ENCODE data around the gene TMEM258. TPM values are rescaled to one million over a fixed set of nuclear protein-coding genes. Genes with fewer than 3 reads are reported as not detected.

The TMEM258 gene
- total RNA-seq, 2 experiments from 2014 or later = 154 to 160 TPM

GRCh38 chr11:61816736-61817455 lies 24.5 kb upstream of the TMEM258 start, which contains the start of gene FADS1:
Gene FADS1 (minus strand): TSS chr11:61817003. CDS start chr11:61816929, 74 bp downstream.
- peak; percentile 85 for DNase-seq
- Mint-ChIP-seq H3K4me1 (peaks cover 17% of the 10 kb centered on the region), H3K27ac (peak within 1 kb of the TSS; percentile 94), H3K4me3 (peak within 1 kb of the TSS; percentile 93), H3K9me3 (no peaks in the 10 kb centered on the region), H3K36me3 (ENCODE audit: low read depth) (peaks cover 25% of the 10 kb centered on the region), H3K27me3 (peaks cover 22% of the 10 kb centered on the region)
- ChIA-PET CTCF (interaction anchor here (1.0 to 6.7 kb wide), 6 partner anchors 11 to 77 kb away, joined by 3 to 57 read pairs (median 13); partner anchors contain the start of genes FADS2, FEN1 and TMEM258), POLR2A (no interaction called here)

DNA sequence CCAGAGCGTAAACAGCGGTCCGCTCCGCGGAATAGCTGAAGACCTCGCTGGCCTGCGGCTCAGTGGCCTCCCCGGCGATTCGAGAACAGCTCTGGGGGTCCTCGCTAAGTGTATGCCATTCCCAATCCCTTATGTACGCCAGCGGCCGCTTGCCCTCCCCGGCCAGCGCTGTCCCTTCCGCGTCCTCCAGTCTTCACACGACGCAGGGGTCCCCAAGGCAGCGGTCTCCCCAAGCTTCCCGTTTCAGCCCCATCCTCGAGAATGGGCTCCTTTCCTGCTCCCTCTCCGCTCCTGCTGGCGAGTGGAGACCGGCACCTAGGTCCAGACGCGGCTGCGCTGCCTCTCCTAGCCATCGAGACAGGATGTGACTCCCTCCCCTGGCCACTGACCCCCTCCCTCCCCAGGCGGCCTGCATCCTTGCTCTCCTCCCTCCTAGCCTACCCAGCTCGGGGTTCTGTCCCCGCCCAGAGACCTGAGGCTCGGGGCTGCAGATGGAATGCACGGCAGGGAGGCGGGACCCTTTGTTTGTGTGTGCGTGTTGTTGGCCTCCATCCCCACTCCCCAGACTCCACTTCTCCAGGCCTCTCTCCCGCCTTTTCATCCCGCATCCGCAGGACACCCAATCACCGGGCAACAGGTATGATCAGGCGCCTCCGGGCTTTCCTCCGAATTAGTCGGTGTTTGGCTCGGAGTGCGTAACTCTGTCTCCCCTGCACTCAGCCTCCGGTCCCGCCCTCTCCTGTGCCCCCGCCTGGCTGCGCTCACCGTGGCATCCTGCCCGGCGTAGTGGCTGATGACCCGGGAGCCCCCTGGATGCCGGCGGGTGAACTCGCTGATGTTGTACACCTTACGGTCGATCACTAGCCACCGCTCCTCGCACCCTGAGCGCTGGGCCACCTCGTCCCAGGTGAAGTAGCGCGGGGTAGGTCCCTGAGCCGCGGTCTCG lies 23.7 kb upstream of the TMEM258 start:
- ChIA-PET POLR2A (interaction anchor here (0.5 to 1.6 kb wide), 4 partner anchors 13 to 910 kb away, joined by 4 to 9 read pairs (median 6); partner anchors contain the start of genes FADS2, FEN1 and TMEM258), CTCF (interaction anchor here (0.8 to 6.7 kb wide), 12 partner anchors 10 to 175 kb away, joined by 3 to 57 read pairs (median 4); partner anchors contain the start of genes FADS2, FEN1 and TMEM258)
- Mint-ChIP-seq H3K36me3 (ENCODE audit: low read depth) (peaks cover 29% of the 10 kb centered on the region), H3K4me3 (peak overlapping the region; percentile 93), H3K4me1 (peaks cover 17% of the 10 kb centered on the region), H3K9me3 (no peaks in the 10 kb centered on the region), H3K27me3 (peaks cover 19% of the 10 kb centered on the region), H3K27ac (peak overlapping the region; percentile 94)
- peak; percentile 63 for DNase-seq

- peaks cover 17% of the 10 kb centered on the region for H3K4me1 Mint-ChIP-seq
Observed at GRCh38 chr11:61814958-61815789, 22.8 kb upstream of the TMEM258 start.

GRCh38 chr11:61814247-61814957 lies 22.0 kb upstream of the TMEM258 start:
- DNase-seq = peak; percentile 29
- Mint-ChIP-seq H3K4me3 (peak overlapping the region; percentile 93), H3K9me3 (no peaks in the 10 kb centered on the region), H3K4me1 (peaks cover 17% of the 10 kb centered on the region), H3K36me3 (ENCODE audit: low read depth) (peaks cover 37% of the 10 kb centered on the region), H3K27ac (peak overlapping the region; percentile 94), H3K27me3 (peaks cover 18% of the 10 kb centered on the region)
- ChIA-PET POLR2A (interaction anchor here (1.2 to 1.6 kb wide), 2 partner anchors 20 to 22 kb away, joined by 6 to 7 read pairs; partner anchors contain the start of genes FEN1 and TMEM258), CTCF (interaction anchor here (0.7 to 6.7 kb wide), 13 partner anchors 9 to 137 kb away, joined by 3 to 57 read pairs (median 3); partner anchors contain the start of genes FADS2 and FEN1)

More at GRCh38 chr11:61814958-61815789, 22.8 kb upstream of the TMEM258 start:
- peaks cover 34% of the 10 kb centered on the region for H3K36me3 Mint-ChIP-seq (ENCODE audit: low read depth)
- H3K27me3 Mint-ChIP-seq = peaks cover 18% of the 10 kb centered on the region
- no peaks in the 10 kb centered on the region for H3K9me3 Mint-ChIP-seq
- H3K4me3 Mint-ChIP-seq = peak overlapping the region; percentile 93
- DNase-seq = peak; percentile 57
- POLR2A ChIA-PET = interaction anchor here (0.6 to 1.6 kb wide), 5 partner anchors 14 to 388 kb away, joined by 3 to 9 read pairs (median 6); partner anchors contain the start of genes FADS2, FEN1 and TMEM258
- CTCF ChIA-PET = interaction anchor here (0.7 to 6.7 kb wide), 15 partner anchors 10 to 176 kb away, joined by 3 to 57 read pairs (median 4); partner anchors contain the start of genes FADS2 and FEN1
- peak overlapping the region; percentile 94 for H3K27ac Mint-ChIP-seq

DNA sequence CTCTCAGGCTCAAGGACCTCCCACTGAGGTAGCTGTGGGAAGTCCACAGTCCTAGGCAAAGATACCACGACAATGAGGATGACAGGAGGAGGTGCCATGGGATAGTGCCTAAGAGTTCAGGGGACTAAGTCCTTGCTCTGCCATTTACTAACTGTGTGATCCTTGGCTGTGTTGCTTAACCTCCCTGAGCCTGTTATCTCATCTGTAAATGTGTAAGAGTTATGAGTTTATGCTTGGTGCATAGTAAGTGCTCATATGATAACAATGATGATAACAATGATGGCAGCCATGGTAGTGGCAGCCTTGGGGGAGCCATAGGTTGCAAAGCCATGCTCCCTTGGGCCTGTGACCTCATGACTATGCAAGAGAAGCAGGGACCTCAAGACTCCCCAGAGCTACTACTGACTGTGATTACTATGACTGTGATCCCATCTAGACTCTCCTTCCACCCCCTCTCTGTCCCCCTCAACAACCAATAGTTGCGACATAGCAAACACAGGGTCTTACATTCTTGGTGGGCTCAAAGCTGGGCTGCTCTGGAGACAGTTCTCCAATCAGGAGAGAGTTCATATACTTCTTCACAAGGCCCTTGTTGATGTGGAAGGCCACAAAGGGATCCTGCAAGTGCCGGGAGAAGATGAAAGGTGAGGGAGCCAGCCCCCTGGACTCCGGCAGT lies 20.5 kb upstream of the TMEM258 start:
- peaks cover 41% of the 10 kb centered on the region for H3K36me3 Mint-ChIP-seq (ENCODE audit: low read depth)
- no peak overlapping the region for H3K4me3 Mint-ChIP-seq
- H3K9me3 Mint-ChIP-seq = no peaks in the 10 kb centered on the region
- H3K4me1 Mint-ChIP-seq = peaks cover 17% of the 10 kb centered on the region
- no peak for DNase-seq
- ChIA-PET CTCF (interaction anchor here (1.2 to 6.7 kb wide), 4 partner anchors 14 to 25 kb away, joined by 3 to 57 read pairs (median 4); partner anchors contain the start of gene FEN1), POLR2A (no interaction called here)
- no peak overlapping the region for H3K27ac Mint-ChIP-seq
- peaks cover 11% of the 10 kb centered on the region for H3K27me3 Mint-ChIP-seq

GRCh38 chr11:61811831-61812230 lies 19.4 kb upstream of the TMEM258 start:
- Mint-ChIP-seq H3K4me3 (no peak overlapping the region), H3K36me3 (ENCODE audit: low read depth) (peaks cover 41% of the 10 kb centered on the region), H3K9me3 (no peaks in the 10 kb centered on the region), H3K4me1 (peaks cover 12% of the 10 kb centered on the region), H3K27ac (no peak overlapping the region), H3K27me3 (peaks cover 3% of the 10 kb centered on the region)
- ChIA-PET CTCF (interaction anchor here (0.6 to 6.7 kb wide), 5 partner anchors 13 to 1049 kb away, joined by 3 to 57 read pairs (median 3); no protein-coding TSS in a partner anchor), POLR2A (no interaction called here)
- no peak for DNase-seq

GRCh38 chr11:61810671-61811175 lies 18.3 kb upstream of the TMEM258 start:
- ChIA-PET CTCF (interaction anchor here (0.6 to 6.7 kb wide), 2 partner anchors 12 to 230 kb away, joined by 3 to 57 read pairs; partner anchors contain the start of gene SYT7), POLR2A (no interaction called here)
- H3K9me3 Mint-ChIP-seq = no peaks in the 10 kb centered on the region
- no peak overlapping the region for H3K4me3 Mint-ChIP-seq
- no peak for DNase-seq
- no peak overlapping the region for H3K27ac Mint-ChIP-seq
- H3K36me3 Mint-ChIP-seq (ENCODE audit: low read depth) = peaks cover 37% of the 10 kb centered on the region
- H3K4me1 Mint-ChIP-seq = peaks cover 9% of the 10 kb centered on the region
- H3K27me3 Mint-ChIP-seq = no peaks in the 10 kb centered on the region

- POLR2A ChIA-PET = no interaction called here
- no peaks in the 10 kb centered on the region for H3K9me3 Mint-ChIP-seq
- no peaks in the 10 kb centered on the region for H3K27me3 Mint-ChIP-seq
- no peak overlapping the region for H3K4me3 Mint-ChIP-seq
- no peak overlapping the region for H3K27ac Mint-ChIP-seq
- H3K36me3 Mint-ChIP-seq (ENCODE audit: low read depth) = peaks cover 35% of the 10 kb centered on the region
- CTCF ChIA-PET = interaction anchor here (0.6 to 5.3 kb wide), 5 partner anchors 9 to 677 kb away, joined by 3 to 23 read pairs (median 7); partner anchors contain the start of gene FADS1
- H3K4me1 Mint-ChIP-seq = no peaks in the 10 kb centered on the region
- DNase-seq = no peak
Observed at GRCh38 chr11:61806785-61807184, 14.4 kb upstream of the TMEM258 start.

DNA sequence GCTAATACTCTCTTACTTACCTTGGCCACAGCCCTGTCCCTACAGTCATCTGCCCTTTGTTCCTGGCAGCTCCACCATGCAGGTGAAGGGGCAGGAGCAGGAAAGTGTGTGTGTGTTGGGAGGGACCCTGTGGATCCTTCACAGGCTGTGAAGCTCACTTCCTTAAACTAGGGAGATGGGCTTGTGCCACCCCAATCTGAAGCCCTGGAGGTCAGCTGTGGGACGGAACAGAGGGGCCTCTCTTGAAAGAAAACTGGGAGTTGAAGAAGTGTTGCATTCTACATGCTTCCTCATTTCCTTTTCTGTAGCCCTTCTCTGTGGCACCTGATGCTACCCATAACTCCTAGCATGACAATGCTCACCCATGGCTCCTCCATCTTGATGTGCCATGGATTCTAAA lies 12.7 kb upstream of the TMEM258 start:
- Mint-ChIP-seq H3K27ac (no peak overlapping the region), H3K36me3 (ENCODE audit: low read depth) (peaks cover 30% of the 10 kb centered on the region), H3K9me3 (no peaks in the 10 kb centered on the region), H3K4me1 (peaks cover 3% of the 10 kb centered on the region), H3K4me3 (no peak overlapping the region), H3K27me3 (no peaks in the 10 kb centered on the region)
- POLR2A ChIA-PET = no interaction called here
- CTCF ChIA-PET = interaction anchor here (1.1 to 5.3 kb wide), 3 partner anchors 8 to 12 kb away, joined by 3 to 23 read pairs (median 3); partner anchors contain the start of genes FADS1 and FEN1
- DNase-seq = no peak

DNA sequence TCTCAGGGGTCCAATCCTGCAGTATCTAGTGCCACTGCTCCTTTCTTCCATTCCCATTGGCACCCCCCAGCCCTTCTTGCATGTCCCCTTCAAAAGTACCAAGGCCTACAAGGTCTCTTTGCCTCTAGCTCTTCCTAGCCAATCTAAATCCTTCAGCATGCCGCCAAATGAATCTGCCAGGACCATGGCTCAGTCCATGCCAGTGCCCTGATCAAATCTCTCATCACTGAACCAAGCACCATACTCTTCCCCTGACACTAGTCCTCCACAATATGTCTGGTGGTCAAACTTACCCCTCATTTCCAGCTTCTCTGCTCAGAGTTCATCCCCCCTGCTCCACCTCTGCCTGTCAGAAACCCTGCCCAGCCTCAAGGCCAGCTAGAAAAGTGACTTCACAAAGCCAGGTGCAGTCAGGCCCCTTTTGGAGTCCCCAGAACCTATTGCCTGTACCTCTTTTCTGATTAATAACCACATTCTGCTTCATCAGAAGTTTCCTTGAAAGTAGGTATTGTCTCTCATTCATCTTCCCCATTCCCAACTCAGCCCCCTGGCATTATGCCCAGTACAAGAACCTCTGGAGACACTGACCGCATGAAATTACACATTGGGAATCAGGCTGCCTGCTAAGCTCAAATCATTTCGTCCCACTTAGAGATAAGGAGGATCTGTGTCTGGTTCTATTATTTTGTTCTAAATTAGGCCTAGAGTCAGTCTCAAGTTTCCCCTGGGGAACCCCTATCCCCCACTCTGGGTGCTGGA lies 11.7 kb upstream of the TMEM258 start:
- no peak overlapping the region for H3K27ac Mint-ChIP-seq
- CTCF ChIA-PET = interaction anchor here (0.6 to 5.3 kb wide), 4 partner anchors 11 to 166 kb away, joined by 3 to 23 read pairs (median 3); partner anchors contain the start of gene FADS1
- no peaks in the 10 kb centered on the region for H3K27me3 Mint-ChIP-seq
- H3K36me3 Mint-ChIP-seq (ENCODE audit: low read depth) = peaks cover 32% of the 10 kb centered on the region
- POLR2A ChIA-PET = no interaction called here
- peaks cover 9% of the 10 kb centered on the region for H3K4me1 Mint-ChIP-seq
- no peaks in the 10 kb centered on the region for H3K9me3 Mint-ChIP-seq
- no peak overlapping the region for H3K4me3 Mint-ChIP-seq
- no peak for DNase-seq
